GM23338 (cell line): ENCODE measurements around the gene HACD2. TPM values are rescaled to one million over a fixed set of nuclear protein-coding genes. Genes with fewer than 3 reads are reported as not detected.

Experiments used
- ATAC-seq: fragments of 200-7000 bp; cut with Tn5 transposase; 3 replicates; pipeline ENCODE4 v1.9.1; 2020
- DNase-seq: peaks from one replicate; pipeline ENCODE4 v3.0.0-alpha.2; 2015; ENCODE audit warnings: low spot score
- H2AFZ ChIP-seq: fragments of 200-600 bp; sonication (generic); 2 replicates; pipeline ENCODE4 v1.8.0; 2016; ENCODE audit warnings: antibody characterized with exemption, mild to moderate bottlenecking, moderate library complexity
- H3F3A ChIP-seq: fragments of 200-600 bp; sonication (generic); replicated peaks from 2 replicates; pipeline ENCODE4 v1.8.0; 2017; ENCODE audit warnings: antibody characterized with exemption, mixed run types, low read depth
- H3K27ac ChIP-seq: fragments of 200-600 bp; sonication (generic); 2 replicates; pipeline ENCODE4 v1.6.1; 2016; ENCODE audit warnings: low read depth
- H3K27me3 ChIP-seq: fragments of 200-600 bp; sonication (generic); 2 replicates; pipeline ENCODE4 v1.8.0; 2016; ENCODE audit warnings: mild to moderate bottlenecking, mixed run types, moderate library complexity; ENCODE audit not compliant: insufficient read depth
- H3K36me3 ChIP-seq: fragments of 200-600 bp; sonication (generic); 2 replicates; pipeline ENCODE4 v1.8.0; 2016; ENCODE audit warnings: mild to moderate bottlenecking; ENCODE audit not compliant: insufficient read depth
- H3K4me1 ChIP-seq: fragments of 200-600 bp; sonication (generic); 2 replicates; pipeline ENCODE4 v1.8.0; 2016; ENCODE audit warnings: mild to moderate bottlenecking, moderate library complexity; ENCODE audit not compliant: insufficient read depth
- H3K4me2 ChIP-seq: fragments of 200-600 bp; sonication (generic); 2 replicates; pipeline ENCODE4 v1.7.1; 2017; ENCODE audit warnings: mixed run types
- H3K4me3 ChIP-seq: fragments of 200-600 bp; sonication (generic); 2 replicates; pipeline ENCODE4 v1.6.1; 2016; ENCODE audit warnings: mixed run types
- H3K79me2 ChIP-seq: fragments of 200-600 bp; sonication (generic); replicated peaks from 2 replicates; pipeline ENCODE4 v1.8.0; 2017; ENCODE audit warnings: mild to moderate bottlenecking; ENCODE audit not compliant: insufficient read depth
- H3K9me2 ChIP-seq: fragments of 200-600 bp; sonication (generic); 2 replicates; pipeline ENCODE4 v1.8.0; 2017; ENCODE audit not compliant: insufficient read depth
- H4K20me1 ChIP-seq: fragments of 200-600 bp; sonication (generic); replicated peaks from 2 replicates; pipeline ENCODE4 v1.8.0; 2017; ENCODE audit warnings: mild to moderate bottlenecking; ENCODE audit not compliant: insufficient read depth
- H3K27ac Mint-ChIP-seq: 2 replicates; pipeline ENCODE4 v1.8.0; 2020; ENCODE audit warnings: inconsistent platforms, mild to moderate bottlenecking, moderate library complexity, mixed read lengths
- H3K27me3 Mint-ChIP-seq: 3 replicates; pipeline ENCODE4 v1.8.0; 2022; ENCODE audit warnings: low read depth, mild to moderate bottlenecking, moderate library complexity, mixed read lengths, inconsistent platforms; ENCODE audit not compliant: insufficient read depth, poor library complexity
- H3K36me3 Mint-ChIP-seq: 3 replicates; pipeline ENCODE4 v1.8.0; 2021; ENCODE audit warnings: low read depth, mild to moderate bottlenecking, inconsistent platforms, moderate library complexity, mixed read lengths
- H3K4me1 Mint-ChIP-seq: 3 replicates; pipeline ENCODE4 v1.8.0; 2020; ENCODE audit warnings: mild to moderate bottlenecking, inconsistent platforms, mixed read lengths
- H3K4me3 Mint-ChIP-seq: 3 replicates; pipeline ENCODE4 v1.8.0; 2021; ENCODE audit warnings: moderate library complexity, mild to moderate bottlenecking, inconsistent platforms, mixed read lengths
- H3K9me3 Mint-ChIP-seq: 3 replicates; pipeline ENCODE4 v1.8.0; 2020; ENCODE audit warnings: moderate library complexity, mild to moderate bottlenecking, inconsistent platforms, mixed read lengths
- CREB1 ChIP-seq: fragments of 250-450 bp; sonication (Bioruptor Pico); IDR thresholded peaks from 2 replicates; pipeline ENCODE4 v1.5.0; 2020; ENCODE audit warnings: low read depth, mild to moderate bottlenecking, moderate library complexity
- EZH2 ChIP-seq: fragments of 200-600 bp; sonication (generic); IDR thresholded peaks from one replicate; pipeline ENCODE4 v1.8.0; 2017; ENCODE audit warnings: antibody characterized with exemption, mild to moderate bottlenecking, low read depth; ENCODE audit not compliant: unreplicated experiment
- EZH2phosphoT487 ChIP-seq: fragments of 200-600 bp; sonication (generic); IDR thresholded peaks from one replicate; pipeline ENCODE4 v1.8.1; 2018; ENCODE audit warnings: antibody characterized with exemption; ENCODE audit not compliant: unreplicated experiment
- JUNB ChIP-seq: IDR thresholded peaks from one replicate; pipeline ENCODE4 v1.6.1; 2016; ENCODE audit warnings: antibody characterized with exemption; ENCODE audit not compliant: unreplicated experiment
- NANOG ChIP-seq: IDR thresholded peaks from 2 replicates; pipeline ENCODE4 v1.6.1; 2016; ENCODE audit warnings: antibody characterized with exemption, borderline replicate concordance
- STAT1 ChIP-seq: IDR thresholded peaks from one replicate; pipeline ENCODE4 v1.6.1; 2016; ENCODE audit warnings: antibody characterized with exemption; ENCODE audit not compliant: unreplicated experiment
- ZNF114 ChIP-seq: fragments of 250-450 bp; sonication (Bioruptor Pico); IDR thresholded peaks from 2 replicates; pipeline ENCODE4 v1.5.0; 2020; ENCODE audit warnings: mild to moderate bottlenecking, moderate library complexity
- polyA plus RNA-seq: library from polyadenylated mRNA; unstranded; fragments of >200 nt; fragmentation: Nextera tagmentation; extraction: Ambion mirVana; gene quantifications from 2 replicates; pipeline ENCODE4 v1.2.1, GENCODE V29; 2016
- total RNA-seq: library from RNA; depleted of rRNA; stranded (reverse); fragments of >200 nt; shearing (Covaris generic); gene quantifications from 2 replicates; pipeline ENCODE4 v1.2.3, GENCODE V29; 2014
- TF ChIP-seq, protein P1 (sequence below): IDR thresholded peaks from one replicate; pipeline ENCODE4 v1.6.1; 2018; ENCODE audit warnings: antibody characterized with exemption; ENCODE audit not compliant: unreplicated experiment
- TF ChIP-seq, protein P2 (sequence below), 2 experiments: fragments of 200-600 bp in 1 of 2; sonication (generic) in 1 of 2; conservative IDR thresholded peaks; 2 replicates each; pipeline versions ENCODE4 v1.5.1 to v1.6.1; 2016 to 2017; ENCODE audit warnings: antibody characterized with exemption in 2 of 2, low read depth in 2 of 2, mild to moderate bottlenecking in 2 of 2, moderate library complexity in 1 of 2
- TF ChIP-seq, protein P3 (sequence below): IDR thresholded peaks from 2 replicates; pipeline ENCODE4 v1.6.1; 2016; ENCODE audit warnings: antibody characterized with exemption

The HACD2 gene
- total and polyA plus RNA-seq, 2 experiments from 2014 or later = 13.4 to 31.5 TPM

DNA sequence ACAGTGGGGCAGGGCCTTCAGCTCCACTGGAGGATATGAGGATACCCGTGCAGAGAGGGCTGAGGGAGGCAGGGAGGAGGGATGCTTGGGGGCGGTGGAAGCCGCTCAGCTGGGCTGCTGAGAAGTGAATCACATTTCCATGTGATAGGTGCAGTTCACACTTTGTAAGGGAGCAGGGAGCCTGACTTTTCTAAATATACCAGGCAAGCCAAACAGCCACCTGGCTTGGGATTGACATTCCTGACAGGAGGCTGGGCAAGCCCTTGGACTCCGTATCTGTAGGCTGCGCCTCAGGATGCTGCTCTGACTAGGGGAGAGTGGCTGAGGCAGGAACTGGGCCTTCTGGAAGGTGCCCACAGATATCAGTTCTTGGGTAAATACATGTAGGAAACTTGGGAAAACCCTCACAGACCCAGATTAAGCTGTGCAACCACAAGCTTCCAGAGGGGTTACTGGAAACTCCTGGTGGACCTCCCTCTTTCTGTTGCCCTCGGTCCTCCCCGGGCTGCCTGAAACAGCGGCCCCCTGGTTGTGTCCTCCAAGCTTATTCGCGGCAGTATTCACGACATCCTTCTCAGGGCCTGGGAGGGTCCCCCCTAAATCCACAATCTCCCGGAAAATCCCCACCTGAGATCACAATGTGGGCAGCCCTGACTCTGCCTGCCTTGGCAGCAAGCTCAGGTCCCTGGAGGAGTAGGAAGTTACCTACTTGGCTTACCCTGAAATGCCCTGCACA is 103.0 kb downstream of the HACD2 start:
- DNase-seq (no peak), ATAC-seq (no peak)
- Histone ChIP-seq H3K36me3 (no peaks in the 10 kb centered on the region), H3F3A (no peaks in the 10 kb centered on the region), H3K4me1 (no peaks in the 10 kb centered on the region), H2AFZ (no peak overlapping the region), H3K9me2 (no peaks in the 10 kb centered on the region), H3K79me2 (no peaks in the 10 kb centered on the region), H3K27me3 (no peaks in the 10 kb centered on the region), H3K4me2 (no peak overlapping the region), H3K27ac (no peak overlapping the region), H3K4me3 (no peak overlapping the region), H4K20me1 (no peaks in the 10 kb centered on the region)
- Mint-ChIP-seq H3K27me3 (peaks cover 15% of the 10 kb centered on the region), H3K4me3 (no peak overlapping the region), H3K36me3 (no peaks in the 10 kb centered on the region), H3K27ac (no peak overlapping the region), H3K9me3 (no peaks in the 10 kb centered on the region), H3K4me1 (no peaks in the 10 kb centered on the region)
- TF ChIP-seq STAT1 (no peak), JUNB (no peak), EZH2 (no peak), EZH2phosphoT487 (no peak), CREB1 (CRISPR knock-in tag) (no peak), NANOG (no peak), ZNF114 (CRISPR knock-in tag) (no peak)
- TF ChIP-seq, protein P1, sequence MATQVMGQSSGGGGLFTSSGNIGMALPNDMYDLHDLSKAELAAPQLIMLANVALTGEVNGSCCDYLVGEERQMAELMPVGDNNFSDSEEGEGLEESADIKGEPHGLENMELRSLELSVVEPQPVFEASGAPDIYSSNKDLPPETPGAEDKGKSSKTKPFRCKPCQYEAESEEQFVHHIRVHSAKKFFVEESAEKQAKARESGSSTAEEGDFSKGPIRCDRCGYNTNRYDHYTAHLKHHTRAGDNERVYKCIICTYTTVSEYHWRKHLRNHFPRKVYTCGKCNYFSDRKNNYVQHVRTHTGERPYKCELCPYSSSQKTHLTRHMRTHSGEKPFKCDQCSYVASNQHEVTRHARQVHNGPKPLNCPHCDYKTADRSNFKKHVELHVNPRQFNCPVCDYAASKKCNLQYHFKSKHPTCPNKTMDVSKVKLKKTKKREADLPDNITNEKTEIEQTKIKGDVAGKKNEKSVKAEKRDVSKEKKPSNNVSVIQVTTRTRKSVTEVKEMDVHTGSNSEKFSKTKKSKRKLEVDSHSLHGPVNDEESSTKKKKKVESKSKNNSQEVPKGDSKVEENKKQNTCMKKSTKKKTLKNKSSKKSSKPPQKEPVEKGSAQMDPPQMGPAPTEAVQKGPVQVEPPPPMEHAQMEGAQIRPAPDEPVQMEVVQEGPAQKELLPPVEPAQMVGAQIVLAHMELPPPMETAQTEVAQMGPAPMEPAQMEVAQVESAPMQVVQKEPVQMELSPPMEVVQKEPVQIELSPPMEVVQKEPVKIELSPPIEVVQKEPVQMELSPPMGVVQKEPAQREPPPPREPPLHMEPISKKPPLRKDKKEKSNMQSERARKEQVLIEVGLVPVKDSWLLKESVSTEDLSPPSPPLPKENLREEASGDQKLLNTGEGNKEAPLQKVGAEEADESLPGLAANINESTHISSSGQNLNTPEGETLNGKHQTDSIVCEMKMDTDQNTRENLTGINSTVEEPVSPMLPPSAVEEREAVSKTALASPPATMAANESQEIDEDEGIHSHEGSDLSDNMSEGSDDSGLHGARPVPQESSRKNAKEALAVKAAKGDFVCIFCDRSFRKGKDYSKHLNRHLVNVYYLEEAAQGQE = no peak
- TF ChIP-seq, protein P2, sequence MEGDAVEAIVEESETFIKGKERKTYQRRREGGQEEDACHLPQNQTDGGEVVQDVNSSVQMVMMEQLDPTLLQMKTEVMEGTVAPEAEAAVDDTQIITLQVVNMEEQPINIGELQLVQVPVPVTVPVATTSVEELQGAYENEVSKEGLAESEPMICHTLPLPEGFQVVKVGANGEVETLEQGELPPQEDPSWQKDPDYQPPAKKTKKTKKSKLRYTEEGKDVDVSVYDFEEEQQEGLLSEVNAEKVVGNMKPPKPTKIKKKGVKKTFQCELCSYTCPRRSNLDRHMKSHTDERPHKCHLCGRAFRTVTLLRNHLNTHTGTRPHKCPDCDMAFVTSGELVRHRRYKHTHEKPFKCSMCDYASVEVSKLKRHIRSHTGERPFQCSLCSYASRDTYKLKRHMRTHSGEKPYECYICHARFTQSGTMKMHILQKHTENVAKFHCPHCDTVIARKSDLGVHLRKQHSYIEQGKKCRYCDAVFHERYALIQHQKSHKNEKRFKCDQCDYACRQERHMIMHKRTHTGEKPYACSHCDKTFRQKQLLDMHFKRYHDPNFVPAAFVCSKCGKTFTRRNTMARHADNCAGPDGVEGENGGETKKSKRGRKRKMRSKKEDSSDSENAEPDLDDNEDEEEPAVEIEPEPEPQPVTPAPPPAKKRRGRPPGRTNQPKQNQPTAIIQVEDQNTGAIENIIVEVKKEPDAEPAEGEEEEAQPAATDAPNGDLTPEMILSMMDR (conservative IDR thresholded peaks at IDR 0.05; ENCODE audit: low read depth in 2 of 2) = no peak
- TF ChIP-seq, protein P3, sequence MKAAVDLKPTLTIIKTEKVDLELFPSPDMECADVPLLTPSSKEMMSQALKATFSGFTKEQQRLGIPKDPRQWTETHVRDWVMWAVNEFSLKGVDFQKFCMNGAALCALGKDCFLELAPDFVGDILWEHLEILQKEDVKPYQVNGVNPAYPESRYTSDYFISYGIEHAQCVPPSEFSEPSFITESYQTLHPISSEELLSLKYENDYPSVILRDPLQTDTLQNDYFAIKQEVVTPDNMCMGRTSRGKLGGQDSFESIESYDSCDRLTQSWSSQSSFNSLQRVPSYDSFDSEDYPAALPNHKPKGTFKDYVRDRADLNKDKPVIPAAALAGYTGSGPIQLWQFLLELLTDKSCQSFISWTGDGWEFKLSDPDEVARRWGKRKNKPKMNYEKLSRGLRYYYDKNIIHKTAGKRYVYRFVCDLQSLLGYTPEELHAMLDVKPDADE = no peak
